Measurements from ENCODE around the gene PRELID1.

The PRELID1 gene

GRCh38 chr5:177325868-177326381 is 22.3 kb downstream of the PRELID1 start:
- no peak for DNase-seq
- Histone ChIP-seq H3K9me3 (ENCODE audit: control insufficient read depth, low read length) (no peaks in the 10 kb centered on the region), H3K27me3 (replicated peaks; ENCODE audit: control insufficient read depth, insufficient read depth, low read length, poor library complexity, severe bottlenecking) (no peaks in the 10 kb centered on the region), H3K27ac (ENCODE audit: insufficient read depth, low read length, poor library complexity, severe bottlenecking) (no peak overlapping the region), H3K4me3 (ENCODE audit: insufficient read depth, low read depth, low read length, poor library complexity, severe bottlenecking) (no peak overlapping the region), H3K36me3 (ENCODE audit: control insufficient read depth, insufficient read depth, low read length) (peaks cover 4% of the 10 kb centered on the region), H3K4me1 (ENCODE audit: control insufficient read depth, insufficient read depth, low read length, poor library complexity, severe bottlenecking) (no peaks in the 10 kb centered on the region)

- Histone ChIP-seq H3K27me3 (replicated peaks; ENCODE audit: control insufficient read depth, insufficient read depth, low read length, poor library complexity, severe bottlenecking) (no peaks in the 10 kb centered on the region), H3K27ac (ENCODE audit: insufficient read depth, low read length, poor library complexity, severe bottlenecking) (no peak overlapping the region), H3K4me3 (ENCODE audit: insufficient read depth, low read depth, low read length, poor library complexity, severe bottlenecking) (no peak overlapping the region), H3K36me3 (ENCODE audit: control insufficient read depth, insufficient read depth, low read length) (peaks cover 24% of the 10 kb centered on the region), H3K4me1 (ENCODE audit: control insufficient read depth, insufficient read depth, low read length, poor library complexity, severe bottlenecking) (no peaks in the 10 kb centered on the region), H3K9me3 (ENCODE audit: control insufficient read depth, low read length) (no peaks in the 10 kb centered on the region)
- no peak for DNase-seq
Measured at GRCh38 chr5:177327539-177328522, 24.2 kb downstream of the PRELID1 start.

- H3K4me3 ChIP-seq (ENCODE audit: insufficient read depth, low read depth, low read length, poor library complexity, severe bottlenecking), result no peak overlapping the region
- peaks cover 32% of the 10 kb centered on the region for H3K36me3 ChIP-seq (ENCODE audit: control insufficient read depth, insufficient read depth, low read length)
- no peaks in the 10 kb centered on the region for H3K4me1 ChIP-seq (ENCODE audit: control insufficient read depth, insufficient read depth, low read length, poor library complexity, severe bottlenecking)
- no peak for DNase-seq
- H3K9me3 ChIP-seq (ENCODE audit: control insufficient read depth, low read length), result no peaks in the 10 kb centered on the region
- no peak overlapping the region for H3K27ac ChIP-seq (ENCODE audit: insufficient read depth, low read length, poor library complexity, severe bottlenecking)
- no peaks in the 10 kb centered on the region for H3K27me3 ChIP-seq (replicated peaks; ENCODE audit: control insufficient read depth, insufficient read depth, low read length, poor library complexity, severe bottlenecking)
Measured at GRCh38 chr5:177328545-177329231, 25.1 kb downstream of the PRELID1 start.

GRCh38 chr5:177329883-177330282 is 26.3 kb downstream of the PRELID1 start:
- no peaks in the 10 kb centered on the region for H3K4me1 ChIP-seq (ENCODE audit: control insufficient read depth, insufficient read depth, low read length, poor library complexity, severe bottlenecking)
- H3K9me3 ChIP-seq (ENCODE audit: control insufficient read depth, low read length), result no peaks in the 10 kb centered on the region
- H3K27ac ChIP-seq (ENCODE audit: insufficient read depth, low read length, poor library complexity, severe bottlenecking), result no peak overlapping the region
- H3K36me3 ChIP-seq (ENCODE audit: control insufficient read depth, insufficient read depth, low read length), result peaks cover 44% of the 10 kb centered on the region
- H3K4me3 ChIP-seq (ENCODE audit: insufficient read depth, low read depth, low read length, poor library complexity, severe bottlenecking), result no peak overlapping the region
- no peaks in the 10 kb centered on the region for H3K27me3 ChIP-seq (replicated peaks; ENCODE audit: control insufficient read depth, insufficient read depth, low read length, poor library complexity, severe bottlenecking)
- DNase-seq, result no peak

- H3K4me1 ChIP-seq (ENCODE audit: control insufficient read depth, insufficient read depth, low read length, poor library complexity, severe bottlenecking), result no peaks in the 10 kb centered on the region
- DNase-seq, result no peak
- no peaks in the 10 kb centered on the region for H3K27me3 ChIP-seq (replicated peaks; ENCODE audit: control insufficient read depth, insufficient read depth, low read length, poor library complexity, severe bottlenecking)
- H3K9me3 ChIP-seq (ENCODE audit: control insufficient read depth, low read length), result no peaks in the 10 kb centered on the region
- peaks cover 57% of the 10 kb centered on the region for H3K36me3 ChIP-seq (ENCODE audit: control insufficient read depth, insufficient read depth, low read length)
- H3K27ac ChIP-seq (ENCODE audit: insufficient read depth, low read length, poor library complexity, severe bottlenecking), result no peak overlapping the region
- no peak overlapping the region for H3K4me3 ChIP-seq (ENCODE audit: insufficient read depth, low read depth, low read length, poor library complexity, severe bottlenecking)
Measured at GRCh38 chr5:177330991-177331842, 27.6 kb downstream of the PRELID1 start.

- H3K36me3 ChIP-seq (ENCODE audit: control insufficient read depth, insufficient read depth, low read length), result peaks cover 68% of the 10 kb centered on the region
- no peak overlapping the region for H3K4me3 ChIP-seq (ENCODE audit: insufficient read depth, low read depth, low read length, poor library complexity, severe bottlenecking)
- no peaks in the 10 kb centered on the region for H3K27me3 ChIP-seq (replicated peaks; ENCODE audit: control insufficient read depth, insufficient read depth, low read length, poor library complexity, severe bottlenecking)
- no peak for DNase-seq
- no peaks in the 10 kb centered on the region for H3K4me1 ChIP-seq (ENCODE audit: control insufficient read depth, insufficient read depth, low read length, poor library complexity, severe bottlenecking)
- no peak overlapping the region for H3K27ac ChIP-seq (ENCODE audit: insufficient read depth, low read length, poor library complexity, severe bottlenecking)
- H3K9me3 ChIP-seq (ENCODE audit: control insufficient read depth, low read length), result no peaks in the 10 kb centered on the region
Measured at GRCh38 chr5:177332031-177332895, 28.7 kb downstream of the PRELID1 start.

GRCh38 chr5:177332896-177333260 is 29.3 kb downstream of the PRELID1 start:
- Histone ChIP-seq H3K36me3 (ENCODE audit: control insufficient read depth, insufficient read depth, low read length) (peaks cover 74% of the 10 kb centered on the region), H3K27me3 (replicated peaks; ENCODE audit: control insufficient read depth, insufficient read depth, low read length, poor library complexity, severe bottlenecking) (no peaks in the 10 kb centered on the region), H3K4me1 (ENCODE audit: control insufficient read depth, insufficient read depth, low read length, poor library complexity, severe bottlenecking) (no peaks in the 10 kb centered on the region), H3K9me3 (ENCODE audit: control insufficient read depth, low read length) (no peaks in the 10 kb centered on the region), H3K4me3 (ENCODE audit: insufficient read depth, low read depth, low read length, poor library complexity, severe bottlenecking) (no peak overlapping the region), H3K27ac (ENCODE audit: insufficient read depth, low read length, poor library complexity, severe bottlenecking) (no peak overlapping the region)
- no peak for DNase-seq

- Histone ChIP-seq H3K4me3 (ENCODE audit: insufficient read depth, low read depth, low read length, poor library complexity, severe bottlenecking) (no peak overlapping the region), H3K27ac (ENCODE audit: insufficient read depth, low read length, poor library complexity, severe bottlenecking) (no peak overlapping the region), H3K36me3 (ENCODE audit: control insufficient read depth, insufficient read depth, low read length) (peaks cover 81% of the 10 kb centered on the region), H3K27me3 (replicated peaks; ENCODE audit: control insufficient read depth, insufficient read depth, low read length, poor library complexity, severe bottlenecking) (no peaks in the 10 kb centered on the region), H3K9me3 (ENCODE audit: control insufficient read depth, low read length) (no peaks in the 10 kb centered on the region), H3K4me1 (ENCODE audit: control insufficient read depth, insufficient read depth, low read length, poor library complexity, severe bottlenecking) (no peaks in the 10 kb centered on the region)
- no peak for DNase-seq
Measured at GRCh38 chr5:177333420-177334154, 30.0 kb downstream of the PRELID1 start.

Measured in effector memory CD4-positive, alpha-beta T cell (primary cell).